Heart right ventricle (tissue), 16 donors: ENCODE data around the gene AFDN. TPM values are rescaled to one million over a fixed set of nuclear protein-coding genes. Genes with fewer than 3 reads are reported as not detected.

ENCODE experiments used
- ATAC-seq, 8 donors: fragments of 200-7000 bp; cut with Tn5 transposase; one replicate each; pipeline ENCODE4 v1.9.1; 2020; ENCODE audit warnings: mild to moderate bottlenecking in 8 of 8, moderate library complexity in 8 of 8, moderate number of reproducible peaks in 1 of 8
- DNase-seq, 2 donors: peaks; one replicate each; pipeline ENCODE4 v3.0.0-alpha.2; 2020
- H3K27ac ChIP-seq, 10 donors: fragments of 200-600 bp; sonication (generic) in 2 of 10; one replicate each; pipeline versions ENCODE4 v1.5.0 to v1.8.0; 2020 to 2022; ENCODE audit warnings: mild to moderate bottlenecking in 3 of 10
- H3K27me3 ChIP-seq, 7 donors: fragments of 200-600 bp; one replicate each; pipeline ENCODE4 v1.8.0; 2021 to 2022; ENCODE audit warnings: mild to moderate bottlenecking in 2 of 7
- H3K36me3 ChIP-seq, 9 donors: fragments of 200-600 bp; sonication (generic) in 1 of 9; one replicate each; pipeline versions ENCODE4 v1.5.0 to v1.8.0; 2020 to 2022; ENCODE audit warnings: mild to moderate bottlenecking in 2 of 9
- H3K4me1 ChIP-seq, 9 donors: fragments of 200-600 bp; sonication (generic) in 1 of 9; one replicate each; pipeline versions ENCODE4 v1.5.0 to v1.8.0; 2020 to 2022; ENCODE audit warnings: mild to moderate bottlenecking in 4 of 9
- H3K4me3 ChIP-seq, 10 donors: fragments of 200-600 bp; sonication (generic) in 2 of 10; one replicate each; pipeline versions ENCODE4 v1.5.0 to v1.8.0; 2020 to 2022; ENCODE audit warnings: mild to moderate bottlenecking in 7 of 10, moderate library complexity in 2 of 10
- H3K9me3 ChIP-seq, 11 donors: fragments of 200-600 bp in 10 of 11; sonication (generic) in 2 of 11; one replicate each; pipeline versions ENCODE4 v1.5.0 to v1.8.0; 2013 to 2022; ENCODE audit warnings: mild to moderate bottlenecking in 2 of 11, control low read depth in 1 of 11, moderate library complexity in 1 of 11
- CTCF ChIP-seq, 9 donors: fragments of 200-600 bp; sonication (generic) in 2 of 9; IDR thresholded peaks; one replicate each; pipeline versions ENCODE4 v1.5.0 to v1.8.0; 2021 to 2022; ENCODE audit warnings: antibody characterized with exemption in 9 of 9, mild to moderate bottlenecking in 5 of 9, moderate library complexity in 1 of 9
- WGBS, 2 donors: extraction: QIAGEN DNeasy Blood & Tissue Kit; methylation state at CpG; one replicate each; pipeline ENCODE4 v1.1.7; 2013; ENCODE audit warnings: inconsistent platforms in 1 of 2; 5-methylcytosine and 5-hydroxymethylcytosine counted together
- intact Hi-C, 10 donors: fragments of 100-400 bp; cut with DNase I; formaldehyde crosslinking; loops; one replicate each; pipeline versions ENCODE4 v1.11.1 to v1.14.2; 2022
- polyA plus RNA-seq, 2 donors: library from polyadenylated mRNA; stranded (reverse); fragments of 200-250 nt; gene quantifications; one replicate each; pipeline ENCODE4 v1.2.3, GENCODE V29; 2013
- total RNA-seq, 10 donors: library from RNA; stranded (reverse); fragmentation: NEBNext Ultra II Directional in 3 of 10; extraction: Animal tissue kit (Norgen Biotek cat#: 25700) in 3 of 10; gene quantifications; one replicate each; pipeline versions ENCODE4 v1.2.1 to v1.2.4, GENCODE V29; 2021 to 2023
- donor health status: Arrhythmogenic right ventricular cardiomyopathy.
- donor health status: ischemic (EF 13 %, LVEDD 7.1; RV severe dilation, severe dysfunction).
- donor health status: healthy with polysubstance abuse.
- donor health status: DM: no; HTN: yes; CAD: no.
- donor health status: DM: no; HTN: no; CAD: no.
- donor health status: ischemic (EF 25% LVEDD 6.9; RV normal size, moderate dysfunction).
- donor health status: ischemic (EF 25% LVEDD 5.7; RV mildly dilated, moderate dysfunction).
- donor health status: healthy.
- donor health status: DM: yes; HTN: yes; CAD: no.
- donor health status: Ischemic cardiomyopathy.
- donor health status: ischemic (EF 35%, LVEDD 5.7; RV mildly dilated, moderate dysfunction).
- donor health status: nonischemic (EF 11% LVEDD 7.7; RV severe dilation, severe dysfunction).
- donor health status: DM: yes; HTN: yes; CAD: no.
- donor health status: PGD.
- donor health status: ischemic (EF 29% LVEDD 5.4; RV normal size, mild dysfunction).
- donor health status: nonischemic (EF 23%, LVEDD 6.1; RV moderate dilation, normal function).

Gene AFDN
- total and polyA plus RNA-seq, 12 donors = 17.4 to 79.9 (median 58.0) TPM

DNA sequence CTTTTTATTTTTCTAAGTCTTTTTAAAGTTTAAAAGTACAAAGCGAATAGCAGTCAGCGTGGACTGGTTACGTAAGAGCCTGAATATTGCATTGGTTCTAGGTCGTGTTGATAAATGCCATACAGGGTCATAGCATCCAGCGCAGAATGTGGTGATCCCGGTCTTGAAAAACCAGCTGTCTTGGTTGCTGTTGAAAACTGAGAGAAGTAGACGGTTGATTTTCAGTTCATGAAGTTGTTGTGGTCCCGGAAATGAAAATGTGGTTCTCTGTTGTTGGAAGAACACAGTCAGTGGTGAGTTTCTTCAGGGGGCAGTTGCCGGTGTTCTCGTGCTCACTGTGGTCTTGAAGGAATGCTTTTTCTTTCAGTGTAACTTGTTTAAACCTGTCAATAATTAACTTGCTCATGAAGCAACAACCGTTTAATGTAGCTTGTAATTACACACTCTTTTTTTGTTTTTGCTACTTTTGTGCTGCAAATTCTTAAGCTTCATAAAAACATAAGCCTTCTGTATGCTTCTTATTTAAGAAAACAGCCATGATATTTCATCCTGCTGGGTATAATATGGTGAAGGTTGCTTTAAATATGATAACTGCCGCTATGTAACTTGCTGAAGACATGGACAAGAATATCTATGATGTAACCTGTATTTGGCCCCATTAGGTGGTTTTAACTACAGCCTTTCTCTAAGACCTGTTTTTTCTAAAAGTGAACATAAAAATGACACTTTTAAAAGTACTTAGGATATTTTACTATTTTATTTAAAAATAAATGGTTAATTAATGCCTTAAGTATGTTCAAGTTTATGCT is 106.0 kb downstream of the AFDN start:
- no peak for ATAC-seq
- Histone ChIP-seq H3K36me3 (peaks cover 0 to 50% (median 15%) of the 10 kb centered on the region in 9 donors), H3K4me3 (no peak overlapping the region), H3K4me1 (peaks cover 0 to 27% (median 23%) of the 10 kb centered on the region in 9 donors), H3K27me3 (no peaks in the 10 kb centered on the region), H3K27ac (peak overlapping the region in 7 of 10 donors; percentile 11 to 91 (median 81)), H3K9me3 (no peaks in the 10 kb centered on the region)
- DNase-seq = no peak
- TF ChIP-seq CTCF (IDR thresholded peaks at IDR 0.05) = no peak
- intact Hi-C loops = loop anchor here in 4 of 10 donors (10.0 kb wide), 3 partner anchors 102 to 122 kb away; no protein-coding TSS in a partner anchor
- 86 to 88% methylated on average over 12 of the region's 12 CpGs for WGBS, 2 donors

GRCh38 chr6:167933290-167933689 is 106.6 kb downstream of the AFDN start:
- peaks cover 2 to 30% (median 23%) of the 10 kb centered on the region in 9 donors for H3K4me1 ChIP-seq
- H3K36me3 ChIP-seq = peaks cover 0 to 44% (median 8%) of the 10 kb centered on the region in 9 donors
- no peak overlapping the region for H3K4me3 ChIP-seq
- WGBS, 2 donors = 63 to 76% methylated on average over 3 of the region's 3 CpGs
- peak overlapping the region in 7 of 10 donors; percentile 11 to 91 (median 82) for H3K27ac ChIP-seq
- intact Hi-C loops = loop anchor here in 4 of 10 donors (10.0 kb wide), 3 partner anchors 102 to 122 kb away; no protein-coding TSS in a partner anchor
- no peak for DNase-seq
- TF ChIP-seq CTCF (IDR thresholded peaks at IDR 0.05) = no peak
- no peaks in the 10 kb centered on the region for H3K27me3 ChIP-seq
- H3K9me3 ChIP-seq = no peaks in the 10 kb centered on the region
- ATAC-seq = peak in 4 of 8 donors; percentile 26 to 45 (median 36)

DNA sequence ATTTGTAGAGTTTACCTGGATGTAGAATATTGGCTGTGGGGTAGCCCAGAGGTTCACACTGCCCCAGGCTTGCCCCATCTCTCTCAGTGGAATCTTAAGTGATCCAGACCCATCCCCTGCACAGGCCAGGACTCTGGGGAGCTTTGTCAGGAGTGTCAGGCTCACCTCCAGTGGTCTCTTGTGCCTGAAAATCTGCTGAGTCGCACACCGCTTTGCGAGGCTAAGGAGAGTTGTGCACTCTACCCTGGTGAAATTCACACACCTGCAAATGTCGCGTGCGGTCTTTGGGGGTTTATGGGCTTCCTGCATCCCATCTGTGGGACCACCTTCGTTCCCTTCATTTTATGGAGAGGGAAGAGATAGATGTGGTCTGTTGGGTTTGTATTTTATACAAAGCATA is 107.1 kb downstream of the AFDN start:
- no peaks in the 10 kb centered on the region for H3K9me3 ChIP-seq
- 85 to 88% methylated on average over 7 of the region's 7 CpGs for WGBS, 2 donors
- peaks cover 2 to 35% (median 23%) of the 10 kb centered on the region in 9 donors for H3K4me1 ChIP-seq
- peak in 3 of 8 donors; percentile 15 to 35 (median 22) for ATAC-seq
- peak overlapping the region in 9 of 10 donors; percentile 46 to 91 (median 81) for H3K27ac ChIP-seq
- peak overlapping the region in 4 of 10 donors; percentile 7 to 55 (median 39) for H3K4me3 ChIP-seq
- no peak for TF ChIP-seq CTCF (IDR thresholded peaks at IDR 0.05)
- peaks cover 0 to 45% (median 3%) of the 10 kb centered on the region in 9 donors for H3K36me3 ChIP-seq
- no peak for DNase-seq
- H3K27me3 ChIP-seq = no peaks in the 10 kb centered on the region
- intact Hi-C loops = loop anchor here in 5 of 10 donors (2.0 to 10.0 kb wide), 5 partner anchors 33 to 121 kb away; no protein-coding TSS in a partner anchor

DNA sequence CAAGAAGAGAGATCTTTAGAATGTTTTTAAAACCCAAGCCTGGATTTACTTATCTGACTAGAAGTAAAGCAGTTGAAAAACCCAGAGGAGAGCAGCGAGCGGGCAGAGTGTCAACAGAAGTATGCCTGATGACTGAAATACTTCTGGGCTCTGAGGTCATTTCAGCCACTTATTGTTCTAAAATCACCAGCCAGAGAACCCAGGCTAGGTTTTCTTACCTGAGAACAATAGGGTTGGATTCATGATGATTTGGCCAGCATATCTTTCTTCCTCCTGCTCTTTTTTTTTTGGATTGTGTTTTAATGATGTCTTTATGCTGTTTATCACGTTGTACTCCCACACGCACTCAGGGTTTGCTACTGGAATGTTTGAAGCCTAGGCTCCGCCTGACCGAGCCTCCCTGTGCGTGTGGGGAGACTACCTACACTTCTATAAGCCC is 107.7 kb downstream of the AFDN start:
- Histone ChIP-seq H3K27ac (peak overlapping the region; percentile 41 to 91 (median 77)), H3K4me1 (peaks cover 2 to 36% (median 23%) of the 10 kb centered on the region in 9 donors), H3K27me3 (no peaks in the 10 kb centered on the region), H3K36me3 (peaks cover 0 to 43% (median 3%) of the 10 kb centered on the region in 9 donors), H3K4me3 (peak overlapping the region in 9 of 10 donors; percentile 23 to 55 (median 47)), H3K9me3 (no peaks in the 10 kb centered on the region)
- ATAC-seq (peak; percentile 56 to 85 (median 79)), DNase-seq (peak in 1 of 2 donors; percentile 51)
- intact Hi-C loops = loop anchor here in 5 of 10 donors (2.0 to 10.0 kb wide), 5 partner anchors 32 to 120 kb away; no protein-coding TSS in a partner anchor
- TF ChIP-seq CTCF (IDR thresholded peaks at IDR 0.05) = no peak
- WGBS, 2 donors = 48 to 56% methylated on average over 7 of the region's 7 CpGs
